HG02678 (cell line): Measurements from ENCODE around the gene CEP112.

Experiments
- ATAC-seq: cut with Tn5 transposase; IDR thresholded peaks from one replicate; pipeline ENCODE4 v1.9.1; 2021; ENCODE audit warnings: mild to moderate bottlenecking, moderate library complexity; ENCODE audit not compliant: unreplicated experiment

The CEP112 gene

GRCh38 chr17:66211047-66211810, 19.3 kb upstream of the CEP112 start:
- no peak for ATAC-seq

- ATAC-seq, result no peak
Measured at GRCh38 chr17:66210208-66210574, 18.3 kb upstream of the CEP112 start.

GRCh38 chr17:66207936-66208335, 16.0 kb upstream of the CEP112 start:
- no peak for ATAC-seq

- no peak for ATAC-seq
Measured at GRCh38 chr17:66203274-66204015, 11.5 kb upstream of the CEP112 start.

- ATAC-seq, result no peak
Measured at GRCh38 chr17:66200685-66201092, 8.8 kb upstream of the CEP112 start.

- ATAC-seq, result no peak
Measured at GRCh38 chr17:66198242-66198641, 6.3 kb upstream of the CEP112 start.

GRCh38 chr17:66192378-66192687, 400 bp upstream of the CEP112 start:
- ATAC-seq, result no peak

GRCh38 chr17:66190738-66191592, 968 bp downstream of the CEP112 start:
- ATAC-seq, result no peak

GRCh38 chr17:66187718-66188117, 4.2 kb downstream of the CEP112 start:
- ATAC-seq, result no peak

GRCh38 chr17:66185862-66186261, 6.1 kb downstream of the CEP112 start:
- ATAC-seq, result no peak

- ATAC-seq, result no peak
Measured at GRCh38 chr17:66184392-66184791, 7.5 kb downstream of the CEP112 start.

GRCh38 chr17:66183529-66183928, 8.4 kb downstream of the CEP112 start:
- no peak for ATAC-seq

- ATAC-seq, result no peak
Measured at GRCh38 chr17:66178642-66179041, 13.3 kb downstream of the CEP112 start.

GRCh38 chr17:66177048-66177447, 14.9 kb downstream of the CEP112 start:
- no peak for ATAC-seq

- no peak for ATAC-seq
Measured at GRCh38 chr17:66175892-66176291, 16.0 kb downstream of the CEP112 start.

- ATAC-seq, result no peak
Measured at GRCh38 chr17:66172691-66173223, 19.2 kb downstream of the CEP112 start.

- no peak for ATAC-seq
Measured at GRCh38 chr17:66172144-66172543, 19.8 kb downstream of the CEP112 start.

- ATAC-seq, result no peak
Measured at GRCh38 chr17:66171692-66172091, 20.2 kb downstream of the CEP112 start.

GRCh38 chr17:66171172-66171571, 20.8 kb downstream of the CEP112 start:
- ATAC-seq, result no peak

- ATAC-seq, result no peak
Measured at GRCh38 chr17:66169839-66170238, 22.1 kb downstream of the CEP112 start.

- no peak for ATAC-seq
Measured at GRCh38 chr17:66167189-66167815, 24.6 kb downstream of the CEP112 start.
